ENCODE results near the gene AP5B1. TPM values are rescaled to one million over a fixed set of nuclear protein-coding genes. Genes with fewer than 3 reads are reported as not detected.

The AP5B1 gene
- total and polyA plus RNA-seq, 2 donors from 2014 or later = 6.3 to 18.3 TPM

DNA sequence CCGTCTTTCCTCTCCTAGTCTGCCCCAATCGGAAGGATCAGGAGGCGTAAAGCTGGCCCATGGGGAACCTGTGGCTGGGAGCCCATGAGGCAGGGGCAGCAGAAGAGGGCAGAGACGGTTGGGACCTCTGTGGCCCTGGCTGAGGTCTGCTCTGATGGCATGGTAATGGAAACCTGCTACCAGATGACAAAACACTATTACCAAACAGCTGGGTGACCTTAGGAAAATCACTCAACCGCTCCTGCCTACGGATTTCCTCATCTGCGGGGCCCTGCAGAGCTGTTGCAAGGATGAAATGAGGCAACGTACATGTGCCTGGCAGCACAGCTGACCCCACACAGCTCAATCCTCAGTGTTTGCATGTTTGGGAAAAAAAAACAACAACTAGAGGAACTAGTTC, 4.6 kb downstream of the AP5B1 start:
- FAIRE-seq (no peak), DNase-seq (no peak)
- TF ChIP-seq CTCF (IDR thresholded peaks at IDR 0.05; ENCODE audit: borderline replicate concordance, extremely low read depth, insufficient read depth) = no peak
- no peak overlapping the region for H3K27ac ChIP-seq (ENCODE audit: low read depth in 2 of 2, low read length in 2 of 2)
- no peaks in the 10 kb centered on the region for H3K9me3 ChIP-seq (ENCODE audit: control insufficient read depth in 2 of 3, insufficient read depth in 1 of 3, low read length in 3 of 3)
- H3K9ac ChIP-seq (ENCODE audit: low read length in 3 of 3) = no peak overlapping the region
- no peak overlapping the region for H3K4me3 ChIP-seq (ENCODE audit: low read length in 3 of 3)
- intact Hi-C loops (cut with DNase I) = no loop called here
- peaks cover 0 to 22% (median 4%) of the 10 kb centered on the region in 3 donors for H3K4me1 ChIP-seq (ENCODE audit: control insufficient read depth in 2 of 3, insufficient read depth in 2 of 3, low read depth in 1 of 3, low read length in 3 of 3)
- H3K27me3 ChIP-seq (ENCODE audit: control insufficient read depth, insufficient read depth, low read length) = no peaks in the 10 kb centered on the region
- peaks cover 0 to 2% (median 0%) of the 10 kb centered on the region in 3 donors for H3K36me3 ChIP-seq (ENCODE audit: control insufficient read depth in 2 of 3, insufficient read depth in 3 of 3, low read length in 3 of 3)

DNA sequence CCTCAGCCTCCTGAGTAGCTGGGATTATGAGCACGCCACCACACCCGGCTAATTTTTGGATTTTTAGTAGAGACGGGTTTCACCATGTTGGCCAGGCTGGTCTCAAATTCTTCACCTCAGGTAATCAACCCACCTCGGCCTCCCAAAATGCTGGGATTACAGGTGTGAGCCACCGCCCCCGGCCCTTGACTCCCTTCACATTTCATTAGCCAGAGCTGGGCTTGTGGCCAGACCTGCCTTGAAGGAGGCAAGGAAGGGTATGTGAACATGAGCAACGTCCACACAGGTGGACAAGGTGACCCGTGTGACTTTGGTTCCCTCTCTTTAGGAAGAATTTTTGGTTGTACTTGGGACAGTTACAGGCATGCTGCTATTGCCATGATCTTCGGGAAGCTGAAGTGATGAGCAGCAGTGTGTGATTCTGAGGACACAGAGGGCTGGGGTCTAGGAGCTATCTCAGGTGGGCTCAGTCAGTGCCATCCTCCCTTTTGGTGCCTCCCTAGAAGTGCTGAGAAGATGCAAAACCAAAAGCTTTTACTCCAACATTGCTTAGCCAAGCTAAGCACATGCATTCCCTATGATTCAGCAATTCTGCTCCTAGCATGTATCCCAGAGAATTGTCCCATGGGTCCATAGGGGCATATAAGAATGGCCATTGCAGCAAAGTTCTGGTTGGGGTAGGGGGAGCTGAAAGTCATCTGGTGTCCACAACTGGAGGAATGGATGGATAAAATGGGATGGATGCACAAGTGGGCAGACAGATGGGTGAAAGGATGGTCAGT, 6.1 kb downstream of the AP5B1 start:
- Histone ChIP-seq H3K4me3 (ENCODE audit: low read length in 3 of 3) (no peak overlapping the region), H3K9me3 (ENCODE audit: control insufficient read depth in 2 of 3, insufficient read depth in 1 of 3, low read length in 3 of 3) (no peaks in the 10 kb centered on the region), H3K36me3 (ENCODE audit: control insufficient read depth in 2 of 3, insufficient read depth in 3 of 3, low read length in 3 of 3) (peaks cover 0 to 2% (median 0%) of the 10 kb centered on the region in 3 donors), H3K4me1 (ENCODE audit: control insufficient read depth in 2 of 3, insufficient read depth in 2 of 3, low read depth in 1 of 3, low read length in 3 of 3) (peaks cover 0 to 20% (median 4%) of the 10 kb centered on the region in 3 donors), H3K27ac (ENCODE audit: low read depth in 2 of 2, low read length in 2 of 2) (no peak overlapping the region), H3K9ac (ENCODE audit: low read length in 3 of 3) (no peak overlapping the region), H3K27me3 (ENCODE audit: control insufficient read depth, insufficient read depth, low read length) (no peaks in the 10 kb centered on the region)
- FAIRE-seq (no peak), DNase-seq (no peak)
- intact Hi-C loops (cut with DNase I) = no loop called here
- TF ChIP-seq CTCF (IDR thresholded peaks at IDR 0.05; ENCODE audit: borderline replicate concordance, extremely low read depth, insufficient read depth) = no peak

DNA sequence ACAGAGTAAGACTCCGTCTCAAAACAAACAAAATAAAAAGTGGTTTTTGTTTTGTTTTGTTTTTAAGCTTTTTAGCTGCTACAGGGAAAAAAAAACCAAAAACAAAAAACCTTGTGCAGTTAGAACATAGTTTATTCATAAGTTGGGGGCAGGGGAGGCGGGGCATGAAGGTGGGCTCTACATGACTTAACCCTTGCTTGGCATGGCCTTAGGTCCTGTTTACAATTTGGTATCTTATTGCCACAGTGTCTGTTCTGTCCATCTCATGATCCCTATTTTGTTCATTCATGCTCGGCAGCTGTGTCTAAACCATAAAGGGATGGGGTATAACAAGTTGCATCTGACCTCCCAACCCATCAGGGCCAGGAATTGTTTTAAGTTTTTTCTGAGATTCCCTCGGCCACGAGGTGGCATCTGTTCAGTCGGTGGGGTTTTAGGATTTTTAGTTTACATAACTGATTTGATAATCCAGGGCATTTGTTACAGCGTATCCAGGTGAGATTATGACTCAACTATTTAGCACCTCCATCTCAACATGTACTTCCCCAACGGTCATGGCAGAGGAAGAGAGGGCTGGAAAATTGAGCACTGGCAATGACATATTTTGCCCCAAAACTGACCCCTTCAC, 6.9 kb downstream of the AP5B1 start:
- Histone ChIP-seq H3K27ac (ENCODE audit: low read depth in 2 of 2, low read length in 2 of 2) (no peak overlapping the region), H3K9ac (ENCODE audit: low read length in 3 of 3) (no peak overlapping the region), H3K4me3 (ENCODE audit: low read length in 3 of 3) (no peak overlapping the region), H3K27me3 (ENCODE audit: control insufficient read depth, insufficient read depth, low read length) (no peaks in the 10 kb centered on the region), H3K9me3 (ENCODE audit: control insufficient read depth in 2 of 3, insufficient read depth in 1 of 3, low read length in 3 of 3) (no peaks in the 10 kb centered on the region), H3K4me1 (ENCODE audit: control insufficient read depth in 2 of 3, insufficient read depth in 2 of 3, low read depth in 1 of 3, low read length in 3 of 3) (peaks cover 0 to 12% (median 4%) of the 10 kb centered on the region in 3 donors), H3K36me3 (ENCODE audit: control insufficient read depth in 2 of 3, insufficient read depth in 3 of 3, low read length in 3 of 3) (peaks cover 0 to 2% (median 0%) of the 10 kb centered on the region in 3 donors)
- intact Hi-C loops (cut with DNase I) = no loop called here
- FAIRE-seq (no peak), DNase-seq (no peak)
- no peak for TF ChIP-seq CTCF (IDR thresholded peaks at IDR 0.05; ENCODE audit: borderline replicate concordance, extremely low read depth, insufficient read depth)
